Mucosa of rectum (tissue), 2 donors: ENCODE measurements around the gene HIGD1A.

ENCODE experiments used
- H3K27ac ChIP-seq, 2 donors: one replicate each; pipeline ENCODE4 v1.7.0; 2013; ENCODE audit warnings: inconsistent platforms in 2 of 2, low read depth in 2 of 2, low read length in 2 of 2
- H3K27me3 ChIP-seq, 2 donors: one replicate each; pipeline ENCODE4 v1.7.0; 2013; ENCODE audit warnings: low read length in 2 of 2; ENCODE audit not compliant: control insufficient read depth in 2 of 2, insufficient read depth in 2 of 2
- H3K36me3 ChIP-seq, 2 donors: one replicate each; pipeline ENCODE4 v1.7.0; 2013; ENCODE audit warnings: low read length in 2 of 2; ENCODE audit not compliant: control insufficient read depth in 2 of 2, insufficient read depth in 2 of 2
- H3K4me1 ChIP-seq, 2 donors: one replicate each; pipeline ENCODE4 v1.7.0; 2013; ENCODE audit warnings: low read length in 2 of 2, mild to moderate bottlenecking in 1 of 2; ENCODE audit not compliant: control insufficient read depth in 2 of 2, insufficient read depth in 2 of 2
- H3K4me3 ChIP-seq, 2 donors: one replicate each; pipeline ENCODE4 v1.7.0; 2013; ENCODE audit warnings: low read length in 2 of 2
- H3K9ac ChIP-seq, 2 donors: one replicate each; pipeline ENCODE4 v1.7.0; 2013; ENCODE audit warnings: low read length in 2 of 2, low read depth in 1 of 2, mild to moderate bottlenecking in 1 of 2
- H3K9me3 ChIP-seq, 2 donors: one replicate each; pipeline ENCODE4 v1.7.0; 2013; ENCODE audit warnings: low read length in 2 of 2; ENCODE audit not compliant: control insufficient read depth in 2 of 2
- donor health status: healthy.
- donor health status: Normal muscosa, but diverticular disease.

The HIGD1A gene

DNA sequence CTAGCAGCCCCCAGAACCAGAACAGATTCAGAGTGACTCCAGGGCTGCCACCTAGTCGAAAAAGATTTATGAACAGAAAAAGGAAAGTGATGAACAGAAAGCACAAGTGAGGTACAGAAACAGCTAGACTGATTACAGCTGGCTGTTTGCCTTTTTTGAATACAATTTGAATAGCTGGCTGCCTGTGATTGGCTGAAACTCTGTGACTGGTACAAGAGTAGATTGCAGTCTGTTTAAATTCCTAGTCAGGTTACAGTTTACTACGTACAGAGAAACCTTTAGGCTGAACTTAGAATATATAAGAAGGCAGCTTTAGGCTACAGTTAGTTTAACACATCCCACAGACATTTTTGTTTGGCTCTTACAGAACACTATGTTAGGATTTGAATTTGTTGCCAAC lies 41.3 kb downstream of the HIGD1A start:
- H3K9ac ChIP-seq: no peak overlapping the region

DNA sequence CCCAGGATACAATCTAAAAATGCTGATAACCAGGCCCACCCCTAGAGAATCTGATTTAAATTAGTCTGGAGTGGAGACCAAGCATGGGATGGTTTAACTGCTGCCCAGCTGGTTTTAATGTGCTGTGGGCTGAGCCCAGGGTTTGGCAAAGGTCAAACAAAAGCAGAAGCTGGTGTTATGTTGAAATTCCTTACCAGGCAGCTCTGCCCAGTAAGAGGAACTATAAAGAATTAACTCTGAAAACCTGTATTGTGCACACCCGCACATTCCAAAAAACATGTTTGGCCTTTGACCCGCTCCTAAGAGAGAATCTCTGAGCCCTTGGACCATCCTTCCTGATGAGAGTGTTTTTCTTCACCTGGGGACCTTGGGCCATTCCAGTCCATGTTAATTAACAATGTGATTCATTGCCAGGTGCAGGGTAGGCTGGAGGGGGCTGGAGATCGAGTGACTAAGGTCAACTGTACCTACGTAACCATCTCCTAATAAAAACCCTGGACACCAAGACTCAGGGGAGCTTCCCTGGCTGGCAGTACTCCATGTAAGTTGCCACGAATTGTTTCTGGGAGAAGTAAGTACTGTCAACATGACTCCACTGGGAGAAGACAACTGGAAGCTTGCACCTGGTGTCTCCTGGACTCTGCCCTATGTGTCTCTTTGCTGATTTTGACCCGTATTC lies 42.1 kb downstream of the HIGD1A start:
- no peaks in the 10 kb centered on the region for H3K9me3 ChIP-seq
- H3K27ac ChIP-seq: no peak overlapping the region
- H3K4me3 ChIP-seq: no peak overlapping the region
- no peaks in the 10 kb centered on the region for H3K36me3 ChIP-seq
- peaks cover 0 to 2% of the 10 kb centered on the region in 2 donors for H3K4me1 ChIP-seq
- H3K9ac ChIP-seq: no peak overlapping the region
- H3K27me3 ChIP-seq: no peaks in the 10 kb centered on the region

More for the DNA sequence above, 41.3 kb downstream of the HIGD1A start:
- no peaks in the 10 kb centered on the region for H3K27me3 ChIP-seq
- no peak overlapping the region for H3K27ac ChIP-seq
- H3K4me1 ChIP-seq: peaks cover 0 to 2% of the 10 kb centered on the region in 2 donors
- H3K9me3 ChIP-seq: no peaks in the 10 kb centered on the region
- H3K36me3 ChIP-seq: no peaks in the 10 kb centered on the region
- H3K4me3 ChIP-seq: no peak overlapping the region

- Histone ChIP-seq H3K4me3 (no peak overlapping the region), H3K27ac (no peak overlapping the region)
These were observed 46.2 kb downstream of the HIGD1A start for GRCh38 chr3:42758126-42758525.

DNA sequence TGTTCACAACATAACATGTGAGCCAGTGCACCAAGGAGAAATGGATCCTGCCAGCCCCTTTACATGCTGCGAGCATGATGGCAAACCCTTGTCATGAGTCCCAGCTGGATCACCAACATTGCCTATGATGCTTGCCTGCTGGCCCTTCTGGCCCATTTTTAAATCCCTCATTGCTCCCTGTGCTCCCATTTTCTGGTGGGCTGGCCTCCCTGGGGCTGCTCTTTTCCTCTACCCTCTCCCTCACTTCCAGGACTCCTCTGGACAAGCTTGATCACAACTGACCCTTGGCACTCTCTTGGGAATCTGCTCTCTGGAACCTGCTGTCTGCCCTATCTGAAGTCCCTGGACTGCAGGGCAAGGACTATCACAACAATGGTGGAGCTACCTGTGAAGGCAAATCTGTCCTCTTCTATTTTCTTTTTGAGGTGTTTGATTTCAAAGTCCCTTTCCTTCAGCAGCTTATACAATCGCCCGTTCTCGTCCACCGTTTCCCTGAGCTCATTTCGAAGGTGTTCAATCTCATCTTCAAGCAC lies 47.5 kb downstream of the HIGD1A start:
- H3K9ac ChIP-seq: no peak overlapping the region
- H3K27ac ChIP-seq: peak overlapping the region in 1 of 2 donors; percentile 48
- H3K9me3 ChIP-seq: no peaks in the 10 kb centered on the region
- peaks cover 0 to 3% of the 10 kb centered on the region in 2 donors for H3K36me3 ChIP-seq
- no peak overlapping the region for H3K4me3 ChIP-seq
- no peaks in the 10 kb centered on the region for H3K4me1 ChIP-seq
- no peaks in the 10 kb centered on the region for H3K27me3 ChIP-seq

More at GRCh38 chr3:42758126-42758525, 46.2 kb downstream of the HIGD1A start:
- Histone ChIP-seq H3K27me3 (no peaks in the 10 kb centered on the region), H3K36me3 (no peaks in the 10 kb centered on the region), H3K9me3 (no peaks in the 10 kb centered on the region), H3K4me1 (no peaks in the 10 kb centered on the region), H3K9ac (no peak overlapping the region)

GRCh38 chr3:42755681-42756578 lies 48.4 kb downstream of the HIGD1A start:
- Histone ChIP-seq H3K4me1 (no peaks in the 10 kb centered on the region), H3K9me3 (no peaks in the 10 kb centered on the region), H3K27ac (no peak overlapping the region), H3K9ac (no peak overlapping the region), H3K4me3 (no peak overlapping the region), H3K36me3 (peaks cover 0 to 3% of the 10 kb centered on the region in 2 donors), H3K27me3 (no peaks in the 10 kb centered on the region)

DNA sequence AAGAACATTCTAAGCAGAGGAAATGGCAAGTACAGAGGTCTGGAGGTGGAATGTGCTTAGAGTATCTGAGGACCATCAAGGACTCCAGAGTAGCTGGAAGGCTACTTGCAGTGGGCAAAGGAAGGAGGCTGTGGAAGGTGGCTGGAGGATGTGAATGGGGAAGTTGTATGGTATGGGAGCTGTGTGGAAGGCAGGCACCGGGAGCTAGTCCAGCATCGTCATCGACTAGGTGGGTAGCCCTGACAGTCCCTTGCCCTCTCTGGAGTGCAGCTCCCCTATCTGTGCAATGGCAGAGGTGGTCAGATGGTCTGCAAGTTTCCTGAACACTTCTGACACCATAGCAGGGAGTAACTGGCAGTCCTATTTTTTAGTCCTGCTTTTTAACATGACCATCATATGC lies 50.5 kb downstream of the HIGD1A start:
- Histone ChIP-seq H3K36me3 (peaks cover 0 to 3% of the 10 kb centered on the region in 2 donors), H3K9me3 (no peaks in the 10 kb centered on the region), H3K27me3 (no peaks in the 10 kb centered on the region), H3K9ac (no peak overlapping the region), H3K4me3 (no peak overlapping the region), H3K4me1 (no peaks in the 10 kb centered on the region), H3K27ac (no peak overlapping the region)

DNA sequence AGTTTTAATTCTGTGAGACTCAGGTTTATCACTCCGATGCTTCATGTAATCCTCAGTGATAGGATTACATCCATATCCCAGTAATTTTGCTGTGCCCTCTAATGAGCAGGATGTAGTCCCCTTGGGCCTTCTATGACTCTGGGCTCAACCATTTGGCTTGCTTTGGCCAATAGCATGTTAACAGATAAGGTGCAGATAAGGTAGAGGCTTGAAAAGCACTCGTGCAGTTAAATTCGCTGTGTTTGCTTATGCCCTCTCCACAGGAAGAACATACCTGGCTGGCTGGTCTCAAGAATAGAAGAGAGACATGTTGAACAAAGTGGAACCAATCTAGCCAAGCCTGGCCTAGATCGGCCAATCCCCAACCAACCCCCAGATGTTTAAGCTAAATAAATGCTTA lies 51.3 kb downstream of the HIGD1A start:
- Histone ChIP-seq H3K4me1 (no peaks in the 10 kb centered on the region), H3K27ac (no peak overlapping the region), H3K4me3 (no peak overlapping the region), H3K9me3 (no peaks in the 10 kb centered on the region), H3K36me3 (peaks cover 0 to 3% of the 10 kb centered on the region in 2 donors), H3K9ac (no peak overlapping the region), H3K27me3 (no peaks in the 10 kb centered on the region)

DNA sequence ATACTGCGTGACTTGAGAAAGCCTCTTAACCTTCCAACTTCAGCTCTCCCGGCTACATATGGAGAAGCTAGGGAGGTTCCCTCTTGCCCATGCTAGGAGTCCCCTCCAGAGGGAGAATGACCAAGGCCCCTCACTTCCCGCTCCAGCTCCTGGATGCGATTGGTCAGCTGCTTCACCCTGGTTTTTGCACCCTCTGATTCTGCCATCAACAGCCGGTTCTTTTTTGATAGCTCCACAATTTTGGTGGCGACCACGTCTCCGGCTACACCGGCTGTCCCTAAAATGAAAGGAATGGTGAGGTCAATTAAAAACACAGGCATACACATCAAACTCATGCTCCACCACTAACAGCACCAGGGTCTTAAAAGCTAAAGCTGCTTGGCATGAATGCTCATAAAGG lies 51.8 kb downstream of the HIGD1A start:
- Histone ChIP-seq H3K27me3 (no peaks in the 10 kb centered on the region), H3K9me3 (no peaks in the 10 kb centered on the region), H3K27ac (no peak overlapping the region), H3K4me1 (no peaks in the 10 kb centered on the region), H3K9ac (no peak overlapping the region), H3K36me3 (peaks cover 0 to 3% of the 10 kb centered on the region in 2 donors), H3K4me3 (no peak overlapping the region)

DNA sequence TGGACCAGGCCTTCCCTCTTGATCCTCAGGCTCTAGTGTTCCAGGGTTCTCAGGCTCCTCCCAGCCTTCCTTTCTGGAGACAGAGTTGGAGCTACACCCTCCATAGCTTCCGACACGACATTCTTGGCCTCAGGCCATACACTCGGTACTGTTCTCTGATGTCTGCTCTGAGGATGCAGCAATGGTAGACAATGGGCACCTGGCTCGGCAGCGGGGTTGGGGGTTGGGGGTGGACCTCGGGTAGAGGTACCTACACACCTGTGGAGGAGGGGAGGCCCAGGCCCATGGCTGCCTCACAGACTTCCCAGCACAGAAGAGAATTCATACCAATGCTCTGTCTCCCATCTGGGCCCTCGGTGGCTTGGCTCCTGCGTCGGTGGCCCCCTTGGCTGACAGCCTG lies 52.7 kb downstream of the HIGD1A start:
- no peaks in the 10 kb centered on the region for H3K9me3 ChIP-seq
- no peak overlapping the region for H3K9ac ChIP-seq
- H3K27me3 ChIP-seq: no peaks in the 10 kb centered on the region
- no peak overlapping the region for H3K4me3 ChIP-seq
- H3K4me1 ChIP-seq: peaks cover 0 to 4% of the 10 kb centered on the region in 2 donors
- H3K36me3 ChIP-seq: peaks cover 0 to 3% of the 10 kb centered on the region in 2 donors
- H3K27ac ChIP-seq: no peak overlapping the region

GRCh38 chr3:42750834-42751233 lies 53.5 kb downstream of the HIGD1A start:
- no peak overlapping the region for H3K27ac ChIP-seq
- peaks cover 6 to 8% of the 10 kb centered on the region in 2 donors for H3K4me1 ChIP-seq
- H3K27me3 ChIP-seq: no peaks in the 10 kb centered on the region
- no peak overlapping the region for H3K9ac ChIP-seq
- peaks cover 0 to 3% of the 10 kb centered on the region in 2 donors for H3K36me3 ChIP-seq
- no peaks in the 10 kb centered on the region for H3K9me3 ChIP-seq
- H3K4me3 ChIP-seq: no peak overlapping the region
